ENCODE results near the gene EDN2.

DNA sequence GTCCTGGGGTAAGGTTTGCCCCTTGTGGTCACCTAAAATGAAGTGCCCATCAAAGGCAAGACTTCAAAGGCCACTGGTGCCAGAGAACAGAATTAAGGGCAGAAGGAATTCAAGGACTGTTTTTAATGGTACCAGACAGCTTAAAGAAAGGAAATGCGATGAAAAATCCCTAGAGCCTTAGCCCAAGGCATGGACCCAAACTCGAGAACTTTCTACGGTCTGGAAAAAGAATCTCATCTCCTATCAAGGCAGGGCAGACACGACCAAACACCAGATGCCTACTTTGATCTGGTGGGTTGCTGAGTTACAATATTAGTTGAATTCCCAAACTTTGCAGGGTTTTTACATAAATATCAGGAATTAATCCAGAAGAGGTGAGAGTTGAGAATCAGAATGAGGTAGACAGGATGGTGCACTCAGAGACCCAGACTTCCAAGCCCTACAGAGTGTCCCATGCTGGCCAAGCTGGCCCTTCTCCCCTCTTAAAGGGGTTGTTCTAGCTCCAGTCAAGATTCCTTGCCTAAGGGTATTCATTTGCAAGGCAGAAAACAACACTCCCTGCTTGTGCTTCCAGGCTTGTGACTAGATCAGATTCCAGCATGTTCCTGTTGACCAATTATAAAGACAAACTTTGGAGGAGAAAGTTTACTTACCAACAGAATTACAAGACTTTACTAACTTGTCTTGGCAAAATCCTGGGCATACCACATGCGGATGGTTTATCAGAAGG is 48.0 kb downstream of the EDN2 start:
- TF ChIP-seq, protein P1, sequence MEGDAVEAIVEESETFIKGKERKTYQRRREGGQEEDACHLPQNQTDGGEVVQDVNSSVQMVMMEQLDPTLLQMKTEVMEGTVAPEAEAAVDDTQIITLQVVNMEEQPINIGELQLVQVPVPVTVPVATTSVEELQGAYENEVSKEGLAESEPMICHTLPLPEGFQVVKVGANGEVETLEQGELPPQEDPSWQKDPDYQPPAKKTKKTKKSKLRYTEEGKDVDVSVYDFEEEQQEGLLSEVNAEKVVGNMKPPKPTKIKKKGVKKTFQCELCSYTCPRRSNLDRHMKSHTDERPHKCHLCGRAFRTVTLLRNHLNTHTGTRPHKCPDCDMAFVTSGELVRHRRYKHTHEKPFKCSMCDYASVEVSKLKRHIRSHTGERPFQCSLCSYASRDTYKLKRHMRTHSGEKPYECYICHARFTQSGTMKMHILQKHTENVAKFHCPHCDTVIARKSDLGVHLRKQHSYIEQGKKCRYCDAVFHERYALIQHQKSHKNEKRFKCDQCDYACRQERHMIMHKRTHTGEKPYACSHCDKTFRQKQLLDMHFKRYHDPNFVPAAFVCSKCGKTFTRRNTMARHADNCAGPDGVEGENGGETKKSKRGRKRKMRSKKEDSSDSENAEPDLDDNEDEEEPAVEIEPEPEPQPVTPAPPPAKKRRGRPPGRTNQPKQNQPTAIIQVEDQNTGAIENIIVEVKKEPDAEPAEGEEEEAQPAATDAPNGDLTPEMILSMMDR (IDR thresholded peaks at IDR 0.05), result no peak
- TF ChIP-seq EP300 (IDR thresholded peaks at IDR 0.05), result no peak

Measured in tibial nerve (tissue), 4 donors.